ENCODE data around the gene TGDS. TPM values are rescaled to one million over a fixed set of nuclear protein-coding genes. Genes with fewer than 3 reads are reported as not detected.
"Not testable (repeated sequence)": the region's sequence is repeated elsewhere in the genome, so short reads cannot be mapped to it uniquely, and the experiment has no call there.

TGDS gene
- 12.4 TPM for polyA plus RNA-seq (2012; ENCODE audit: insufficient read depth, insufficient read length, low read depth)

DNA sequence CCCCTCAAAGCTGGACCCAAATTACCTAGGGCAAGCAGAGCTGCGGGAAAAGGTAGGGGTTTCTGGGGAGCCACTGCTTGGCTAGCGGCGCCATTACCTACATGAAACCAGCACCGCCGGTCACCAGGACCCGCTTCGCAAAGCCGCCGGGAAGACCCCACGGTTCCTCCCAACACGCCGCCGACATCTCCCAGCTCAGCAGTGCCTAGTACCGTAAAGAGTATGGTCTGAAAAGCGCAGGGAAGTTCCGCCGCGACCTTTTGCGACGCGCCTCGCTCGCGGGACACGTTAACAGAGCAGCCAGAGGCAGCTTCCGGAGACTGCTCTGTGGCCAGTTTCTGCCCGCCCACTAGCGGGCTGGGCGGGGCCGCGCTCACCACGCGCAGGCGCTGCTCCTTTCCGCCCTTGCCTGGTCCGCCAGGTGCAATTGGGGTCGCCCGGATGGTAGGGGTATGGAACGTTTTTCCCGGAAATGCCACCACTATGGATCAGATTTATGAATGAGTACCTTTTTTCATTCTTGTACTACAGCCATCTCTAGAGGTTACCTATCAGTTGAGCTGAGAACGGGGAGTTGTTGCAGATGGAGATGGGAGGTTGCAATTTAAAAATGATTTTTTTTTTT is at the start of gene TGDS:
TSS of gene TGDS (minus strand) at position 203 of the 625 bp plus-strand sequence. CDS start at position 187, 16 bp downstream.
- Histone ChIP-seq H3K4me1 (no peaks in the 10 kb centered on the region), H3K27me3 (no peaks in the 10 kb centered on the region), H3K36me3 (peaks cover 14% of the 10 kb centered on the region), H3K4me3 (ENCODE audit: low read depth, low read length) (peak within 1 kb of the TSS; percentile 79), H3K9me3 (no peaks in the 10 kb centered on the region)
- TF ChIP-seq CTCF (IDR thresholded peaks at IDR 0.05; ENCODE audit: low read depth, low read length), result no peak
- DNase-seq, result peak; percentile 93

- Histone ChIP-seq H3K9me3 (no peaks in the 10 kb centered on the region), H3K4me3 (ENCODE audit: low read depth, low read length) (no peak overlapping the region), H3K27me3 (peaks cover 4% of the 10 kb centered on the region; the same call in 1 of the 2 replicates), H3K36me3 (no peaks in the 10 kb centered on the region), H3K4me1 (no peaks in the 10 kb centered on the region)
- DNase-seq, result no peak
- TF ChIP-seq CTCF (IDR thresholded peaks at IDR 0.05; ENCODE audit: low read depth, low read length), result no peak
These were observed 45.5 kb upstream of the TGDS start for GRCh38 chr13:94641409-94641941.

- DNase-seq, result no peak
- Histone ChIP-seq H3K9me3 (no peaks in the 10 kb centered on the region), H3K36me3 (no peaks in the 10 kb centered on the region), H3K27me3 (peaks cover 4% of the 10 kb centered on the region; the same call in 1 of the 2 replicates), H3K4me1 (no peaks in the 10 kb centered on the region), H3K4me3 (ENCODE audit: low read depth, low read length) (no peak overlapping the region)
- TF ChIP-seq CTCF (IDR thresholded peaks at IDR 0.05; ENCODE audit: low read depth, low read length), result no peak
These were observed 44.8 kb upstream of the TGDS start for GRCh38 chr13:94640721-94641120.

GRCh38 chr13:94637677-94638076 is 41.7 kb upstream of the TGDS start:
- H3K9me3 ChIP-seq; H3K27me3 ChIP-seq; H3K4me3 ChIP-seq (ENCODE audit: low read depth, low read length); DNase-seq; H3K36me3 ChIP-seq; H3K4me1 ChIP-seq: not testable (repeated sequence)

- H3K4me1 ChIP-seq, result no peaks in the 10 kb centered on the region
- no peak for DNase-seq
- TF ChIP-seq CTCF (IDR thresholded peaks at IDR 0.05; ENCODE audit: low read depth, low read length), result no peak
These were observed 41.1 kb upstream of the TGDS start for GRCh38 chr13:94636942-94637578.

GRCh38 chr13:94636096-94636495 is 40.1 kb upstream of the TGDS start:
- not testable (repeated sequence) for H3K27me3 ChIP-seq; H3K4me1 ChIP-seq; DNase-seq; H3K4me3 ChIP-seq (ENCODE audit: low read depth, low read length); H3K36me3 ChIP-seq; H3K9me3 ChIP-seq

More at GRCh38 chr13:94636942-94637578, 41.1 kb upstream of the TGDS start:
- no peak overlapping the region for H3K4me3 ChIP-seq (ENCODE audit: low read depth, low read length)
- H3K36me3 ChIP-seq, result no peaks in the 10 kb centered on the region
- no peaks in the 10 kb centered on the region for H3K9me3 ChIP-seq
- peaks cover 4% of the 10 kb centered on the region; the same call in 1 of the 2 replicates for H3K27me3 ChIP-seq

Data from BE2C (cell line).